PC-9 (cell line): Measurements from ENCODE around the gene OLFML1. TPM values are rescaled to one million over a fixed set of nuclear protein-coding genes. Genes with fewer than 3 reads are reported as not detected.

Experiments
- BruUV-seq: library from RNA; stranded (reverse); fragments of 400-500 nt; replicated peaks from 2 replicates; lab custom pipeline; 2021; lab: Mats Ljungman, UMichigan
- CTCF ChIA-PET: fragments of 300-600 bp; sonication (Branson Sonifier 250); formaldehyde crosslinking; loops from one replicate; lab custom pipeline; 2022; ENCODE audit warnings: antibody characterized with exemption; lab: Charles Lee
- POLR2A ChIA-PET: fragments of 300-600 bp; sonication (Branson Sonifier 250); formaldehyde crosslinking; loops from one replicate; lab custom pipeline; 2022; ENCODE audit warnings: antibody characterized with exemption; ENCODE audit not compliant: unreplicated experiment; lab: Charles Lee
- DNase-seq, 2 experiments: peaks; one replicate each; pipeline versions ENCODE4 v3.0.0 to v3.0.0-alpha.2; 2015 to 2022; ENCODE audit warnings: mixed read lengths in 1 of 2
- H2AFZ ChIP-seq: fragments of 200-600 bp; sonication (generic); 2 replicates; pipeline ENCODE4 v1.8.1; 2017; ENCODE audit warnings: antibody characterized with exemption
- H3F3A ChIP-seq: fragments of 200-600 bp; sonication (generic); 2 replicates; pipeline ENCODE4 v1.8.1; 2017; ENCODE audit warnings: antibody characterized with exemption, mild to moderate bottlenecking, low read depth; ENCODE audit not compliant: insufficient read depth
- H3K27ac ChIP-seq: fragments of 200-600 bp; sonication (generic); 2 replicates; pipeline ENCODE4 v1.6.1; 2016; ENCODE audit warnings: mixed run types
- H3K27me3 ChIP-seq: fragments of 200-600 bp; sonication (generic); 2 replicates; pipeline ENCODE4 v1.6.1; 2016; ENCODE audit warnings: low read depth, mixed run types; ENCODE audit not compliant: insufficient read depth
- H3K36me3 ChIP-seq: fragments of 200-600 bp; sonication (generic); 2 replicates; pipeline ENCODE4 v1.6.1; 2016; ENCODE audit warnings: low read depth, mixed run types
- H3K4me1 ChIP-seq: fragments of 200-600 bp; sonication (generic); replicated peaks from 2 replicates; pipeline ENCODE4 v1.6.1; 2016; ENCODE audit warnings: mixed run types; ENCODE audit not compliant: insufficient read depth
- H3K4me2 ChIP-seq: fragments of 200-600 bp; sonication (generic); 2 replicates; pipeline ENCODE4 v1.6.1; 2017; ENCODE audit warnings: mixed run types
- H3K4me3 ChIP-seq: fragments of 200-600 bp; sonication (generic); 2 replicates; pipeline ENCODE4 v1.6.1; 2016; ENCODE audit warnings: mixed run types
- H3K79me2 ChIP-seq: fragments of 200-600 bp; sonication (generic); 2 replicates; pipeline ENCODE4 v1.6.1; 2017; ENCODE audit warnings: low read depth, mixed run types
- H3K9me2 ChIP-seq: fragments of 200-600 bp; sonication (generic); 2 replicates; pipeline ENCODE4 v1.8.1; 2017; ENCODE audit warnings: mild to moderate bottlenecking; ENCODE audit not compliant: insufficient read depth
- H3K9me3 ChIP-seq: fragments of 200-600 bp; sonication (generic); 2 replicates; pipeline ENCODE4 v1.8.1; 2016; ENCODE audit warnings: low read depth; ENCODE audit not compliant: insufficient read depth
- H4K20me1 ChIP-seq: fragments of 200-600 bp; sonication (generic); 2 replicates; pipeline ENCODE4 v1.8.1; 2017; ENCODE audit not compliant: insufficient read depth
- EZH2 ChIP-seq: fragments of 200-600 bp; sonication (generic); IDR thresholded peaks from 2 replicates; pipeline ENCODE4 v1.8.0; 2017; ENCODE audit warnings: antibody characterized with exemption, low read depth
- intact Hi-C: fragments of 100-400 bp; cut with micrococcal nuclease; formaldehyde crosslinking; loops from one replicate; pipeline ENCODE4 v1.10.0; 2022; ENCODE audit not compliant: unreplicated experiment
- total RNA-seq: library from RNA; stranded (reverse); gene quantifications from 2 replicates; pipeline ENCODE4 v1.2.3, GENCODE V29; 2021
- TF ChIP-seq, protein P1 (sequence below): fragments of 200-600 bp; sonication (generic); conservative IDR thresholded peaks from 2 replicates; pipeline ENCODE4 v1.6.1; 2017; ENCODE audit warnings: mixed run types, antibody characterized with exemption, mild to moderate bottlenecking, moderate library complexity

The OLFML1 gene
- total RNA-seq, 1 experiment from 2014 or later: not detected

DNA sequence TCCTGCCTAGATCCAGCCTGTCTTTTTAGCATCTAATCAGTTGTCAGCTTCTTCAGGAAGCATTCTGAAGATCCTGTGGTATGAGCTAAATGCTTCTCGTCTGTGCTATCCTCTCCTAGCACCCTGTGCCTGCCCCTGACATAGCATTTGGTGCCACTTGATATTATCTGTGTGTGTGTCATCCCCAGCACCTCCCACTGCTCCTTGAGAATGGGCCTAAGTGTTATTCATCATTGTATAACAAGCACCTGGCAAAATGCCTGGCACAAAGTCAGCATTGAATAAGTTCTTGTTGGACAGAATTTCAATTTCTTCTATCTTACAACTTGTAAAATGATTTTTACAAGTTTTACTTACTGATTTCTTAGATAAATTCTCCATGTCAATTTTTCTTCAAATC lies 28.1 kb upstream of the OLFML1 start:
- Histone ChIP-seq H3K4me3 (no peak overlapping the region), H2AFZ (no peak overlapping the region), H3K4me1 (no peaks in the 10 kb centered on the region), H3K27me3 (no peaks in the 10 kb centered on the region), H3K4me2 (no peak overlapping the region), H3K36me3 (no peaks in the 10 kb centered on the region), H4K20me1 (no peaks in the 10 kb centered on the region), H3K79me2 (no peaks in the 10 kb centered on the region), H3K9me3 (no peaks in the 10 kb centered on the region), H3F3A (no peaks in the 10 kb centered on the region), H3K9me2 (no peaks in the 10 kb centered on the region), H3K27ac (no peak overlapping the region)
- POLR2A ChIA-PET: no interaction called here
- CTCF ChIA-PET: no interaction called here
- no TSS peak for BruUV-seq
- DNase-seq: no peak
- intact Hi-C loops: no loop called here
- TF ChIP-seq, protein P1, sequence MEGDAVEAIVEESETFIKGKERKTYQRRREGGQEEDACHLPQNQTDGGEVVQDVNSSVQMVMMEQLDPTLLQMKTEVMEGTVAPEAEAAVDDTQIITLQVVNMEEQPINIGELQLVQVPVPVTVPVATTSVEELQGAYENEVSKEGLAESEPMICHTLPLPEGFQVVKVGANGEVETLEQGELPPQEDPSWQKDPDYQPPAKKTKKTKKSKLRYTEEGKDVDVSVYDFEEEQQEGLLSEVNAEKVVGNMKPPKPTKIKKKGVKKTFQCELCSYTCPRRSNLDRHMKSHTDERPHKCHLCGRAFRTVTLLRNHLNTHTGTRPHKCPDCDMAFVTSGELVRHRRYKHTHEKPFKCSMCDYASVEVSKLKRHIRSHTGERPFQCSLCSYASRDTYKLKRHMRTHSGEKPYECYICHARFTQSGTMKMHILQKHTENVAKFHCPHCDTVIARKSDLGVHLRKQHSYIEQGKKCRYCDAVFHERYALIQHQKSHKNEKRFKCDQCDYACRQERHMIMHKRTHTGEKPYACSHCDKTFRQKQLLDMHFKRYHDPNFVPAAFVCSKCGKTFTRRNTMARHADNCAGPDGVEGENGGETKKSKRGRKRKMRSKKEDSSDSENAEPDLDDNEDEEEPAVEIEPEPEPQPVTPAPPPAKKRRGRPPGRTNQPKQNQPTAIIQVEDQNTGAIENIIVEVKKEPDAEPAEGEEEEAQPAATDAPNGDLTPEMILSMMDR: no peak
- no peak for TF ChIP-seq EZH2

- Histone ChIP-seq H3K9me2 (no peaks in the 10 kb centered on the region), H3K4me2 (no peak overlapping the region), H3F3A (no peaks in the 10 kb centered on the region), H2AFZ (no peak overlapping the region), H3K4me3 (no peak overlapping the region), H3K79me2 (no peaks in the 10 kb centered on the region), H3K27ac (no peak overlapping the region), H3K36me3 (no peaks in the 10 kb centered on the region), H3K9me3 (no peaks in the 10 kb centered on the region), H4K20me1 (no peaks in the 10 kb centered on the region), H3K27me3 (no peaks in the 10 kb centered on the region), H3K4me1 (no peaks in the 10 kb centered on the region)
- no peak for DNase-seq
- POLR2A ChIA-PET: no interaction called here
- TF ChIP-seq, protein P1: no peak
- no peak for TF ChIP-seq EZH2
- CTCF ChIA-PET: no interaction called here
- intact Hi-C loops: no loop called here
- BruUV-seq: no TSS peak
Observed at GRCh38 chr11:7462706-7463105, 22.6 kb upstream of the OLFML1 start.

DNA sequence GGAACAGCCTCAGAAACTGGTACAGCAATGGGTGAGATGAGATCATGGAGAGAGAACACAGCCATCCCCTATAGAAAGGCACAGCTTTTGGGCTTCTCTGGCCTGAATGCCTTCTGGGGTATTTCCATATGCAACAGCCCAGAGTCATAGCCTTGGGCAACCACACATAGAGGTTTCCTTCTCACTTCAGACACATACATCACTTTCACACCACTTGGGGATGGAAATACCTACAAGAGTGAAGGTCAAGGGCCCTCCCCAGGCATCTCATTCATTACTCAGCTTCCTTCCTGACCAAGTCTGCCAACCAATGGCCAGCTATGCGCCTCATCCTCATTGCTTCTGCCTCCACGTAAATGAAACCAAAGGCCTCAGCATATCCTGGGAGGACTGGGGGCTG lies 17.7 kb upstream of the OLFML1 start:
- no peaks in the 10 kb centered on the region for H3F3A ChIP-seq
- no peaks in the 10 kb centered on the region for H4K20me1 ChIP-seq
- H3K9me3 ChIP-seq: no peaks in the 10 kb centered on the region
- H3K27me3 ChIP-seq: no peaks in the 10 kb centered on the region
- no peak for TF ChIP-seq EZH2
- TF ChIP-seq, protein P1: no peak
- no TSS peak for BruUV-seq
- H2AFZ ChIP-seq: no peak overlapping the region
- no peak for DNase-seq
- no peak overlapping the region for H3K27ac ChIP-seq
- intact Hi-C loops: no loop called here
- no peak overlapping the region for H3K4me3 ChIP-seq
- POLR2A ChIA-PET: no interaction called here
- no peaks in the 10 kb centered on the region for H3K36me3 ChIP-seq
- H3K4me1 ChIP-seq: no peaks in the 10 kb centered on the region
- no peaks in the 10 kb centered on the region for H3K9me2 ChIP-seq
- no peaks in the 10 kb centered on the region for H3K79me2 ChIP-seq
- H3K4me2 ChIP-seq: no peak overlapping the region
- CTCF ChIA-PET: no interaction called here
